GM19372 (cell line): ENCODE data around the gene MREG.
"Not testable (repeated sequence)": the region's sequence is repeated elsewhere in the genome, so short reads cannot be mapped to it uniquely, and the experiment has no call there.

Experiments
- ATAC-seq: cut with Tn5 transposase; IDR thresholded peaks from one replicate; pipeline ENCODE4 v1.9.1; 2021; ENCODE audit warnings: mild to moderate bottlenecking, low read depth, moderate library complexity; ENCODE audit not compliant: unreplicated experiment

MREG gene

DNA sequence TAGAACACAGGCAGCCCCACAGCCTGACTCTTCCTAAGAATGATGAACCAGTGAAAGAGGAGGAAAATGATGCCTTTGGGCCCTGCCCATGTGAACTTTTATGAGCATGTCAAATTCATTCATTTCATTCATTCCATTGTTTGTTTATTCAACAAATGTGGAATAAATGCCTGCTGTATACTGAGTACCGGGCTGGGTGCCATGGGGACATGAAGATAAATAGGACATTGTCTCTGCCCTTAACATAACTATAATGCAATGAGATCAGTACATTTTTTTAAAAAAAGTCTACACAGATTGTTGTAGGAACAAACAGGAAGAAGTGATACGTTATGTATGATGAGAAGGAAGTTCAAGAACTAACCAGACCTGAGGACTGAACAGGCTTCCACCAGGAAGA, 14.7 kb downstream of the MREG start:
- ATAC-seq: no peak

DNA sequence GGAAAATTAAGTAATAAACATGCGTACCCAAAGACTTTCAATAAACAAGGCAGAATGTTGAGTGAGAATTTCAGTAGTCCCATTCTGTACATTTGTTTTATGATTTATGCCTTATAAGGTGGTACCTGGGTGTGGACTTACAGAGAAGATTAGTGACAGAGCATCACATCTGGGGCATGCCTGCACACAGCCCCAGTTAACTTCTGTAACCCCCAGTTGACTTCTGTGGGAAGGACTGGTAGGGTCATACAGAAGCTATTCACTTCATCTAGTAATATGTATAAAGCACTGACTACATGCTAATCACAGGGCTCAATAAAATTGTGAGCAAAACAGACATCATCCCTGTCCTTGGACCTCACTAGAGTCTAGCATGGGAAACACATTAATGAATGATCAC, 16.1 kb downstream of the MREG start:
- no peak for ATAC-seq

DNA sequence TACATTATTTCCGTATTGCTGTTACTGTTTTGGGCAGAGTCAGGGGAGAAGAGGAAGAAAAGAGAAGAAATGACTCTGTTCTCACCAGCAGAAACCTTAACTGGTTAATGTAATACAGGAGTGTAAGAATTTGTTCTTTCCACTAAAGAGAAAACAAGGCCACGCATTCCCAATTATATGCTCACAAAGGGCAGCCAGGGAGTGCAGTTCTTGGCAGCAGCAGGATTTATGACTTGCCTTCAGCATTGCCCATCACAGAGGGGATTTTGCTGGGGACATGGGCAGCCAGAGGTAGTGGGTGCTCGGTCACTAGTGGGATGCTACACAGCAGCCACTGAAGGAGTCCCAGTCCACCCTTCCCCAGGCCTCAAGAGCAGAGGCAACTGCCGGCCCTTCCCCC, 18.4 kb downstream of the MREG start:
- ATAC-seq: no peak

DNA sequence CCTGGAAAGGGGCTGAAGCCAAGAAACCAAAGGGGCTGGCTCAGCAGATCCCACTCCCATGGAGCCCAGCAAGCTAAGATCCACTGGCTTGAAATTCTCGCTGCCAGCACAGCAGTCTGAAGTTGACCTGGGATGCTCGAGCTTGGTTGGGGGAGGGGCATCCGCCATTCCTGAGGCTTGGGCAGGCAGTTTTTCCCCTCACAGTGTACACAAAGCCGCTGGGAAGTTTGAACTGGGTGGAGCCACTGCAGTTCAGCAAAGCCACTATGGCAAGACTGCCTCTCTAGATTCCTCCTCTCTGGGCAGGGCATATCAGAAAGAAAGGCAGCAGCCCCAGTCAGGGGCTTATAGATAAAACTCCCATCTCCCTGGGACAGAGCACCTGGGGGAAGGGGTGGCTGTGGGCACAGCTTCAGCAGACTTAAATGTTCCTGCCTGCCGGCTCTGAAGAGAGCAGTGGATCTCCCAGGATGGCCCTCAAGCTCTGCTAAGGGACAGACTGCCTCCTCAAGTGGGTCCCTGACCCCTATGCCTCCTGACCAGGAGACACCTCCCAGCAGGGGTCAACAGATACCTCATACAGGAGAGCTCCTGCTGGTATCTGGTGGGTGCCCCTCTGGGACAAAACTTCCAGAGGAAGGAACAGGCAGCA, 24.7 kb downstream of the MREG start:
- ATAC-seq: not testable (repeated sequence)

DNA sequence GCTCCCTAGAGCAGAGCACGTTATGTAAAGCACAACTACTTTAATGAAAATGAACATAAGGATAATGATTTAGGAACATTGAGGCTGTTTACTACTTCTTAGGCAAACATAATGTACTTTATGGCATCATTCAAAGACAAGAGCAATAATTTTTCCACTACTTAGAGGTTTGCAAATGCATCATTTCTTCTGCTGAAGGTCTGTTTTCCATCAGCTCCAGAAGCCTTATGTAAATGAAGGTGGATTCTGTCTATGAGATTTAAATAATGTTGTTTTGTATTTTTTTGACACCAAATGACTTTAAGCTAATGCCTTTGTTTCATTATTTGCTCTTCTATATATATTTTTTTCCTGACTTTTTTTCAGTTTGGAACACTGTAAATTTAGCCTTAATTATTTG, 28.1 kb downstream of the MREG start:
- no peak for ATAC-seq

DNA sequence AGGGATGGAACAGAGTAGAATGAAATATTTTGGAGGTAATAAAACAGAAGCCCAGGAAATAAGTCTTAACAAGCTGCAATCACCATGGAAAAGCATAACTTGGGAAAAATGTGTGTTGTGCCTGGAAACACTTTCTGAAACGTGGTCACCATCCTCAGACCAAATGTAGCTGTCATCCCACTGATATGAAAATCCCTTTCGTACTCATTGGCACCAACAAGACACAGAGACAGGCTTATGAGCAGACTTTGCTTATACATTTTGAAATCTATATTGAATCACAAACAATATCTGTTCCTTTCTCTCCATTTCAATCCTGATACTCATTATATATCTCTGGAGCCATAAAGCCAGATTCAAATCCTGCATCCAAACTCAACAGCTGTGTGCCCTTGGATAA, 28.7 kb downstream of the MREG start:
- no peak for ATAC-seq

DNA sequence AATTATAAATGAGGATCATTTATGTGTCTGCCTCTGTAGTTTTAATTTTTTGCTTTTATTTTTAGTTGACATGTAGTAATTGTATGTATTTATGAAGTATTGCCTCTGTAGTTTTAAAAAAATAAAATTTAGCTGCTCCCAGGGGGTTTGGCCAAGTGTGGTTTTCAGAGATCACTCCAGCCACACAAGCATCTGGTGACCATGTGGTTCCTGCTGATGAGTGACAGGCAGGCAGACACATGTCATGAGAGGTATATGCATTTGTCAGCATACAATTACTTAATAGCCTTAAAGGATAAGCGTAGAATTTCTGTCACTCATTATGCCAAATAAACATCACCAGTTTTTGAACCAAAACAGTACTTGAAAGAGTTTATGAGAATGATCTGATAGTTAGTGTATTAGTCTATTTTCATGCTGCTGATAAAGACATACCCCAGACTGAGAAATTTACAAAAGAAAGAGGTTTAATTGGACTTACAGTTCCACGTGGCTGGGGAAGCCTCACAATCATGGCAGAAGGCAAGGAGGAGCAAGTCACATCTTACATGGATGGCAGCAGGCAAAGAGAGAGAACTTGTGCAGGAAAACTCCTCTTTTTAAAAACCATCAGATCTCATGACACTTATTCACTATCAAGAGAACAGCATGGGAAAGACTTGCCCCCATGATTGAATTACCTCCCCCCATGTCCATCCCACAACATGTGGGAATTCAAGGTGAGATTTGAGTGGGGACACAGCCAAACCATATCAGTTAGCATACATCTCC, 29.6 kb downstream of the MREG start:
- peak; percentile 72 for ATAC-seq

DNA sequence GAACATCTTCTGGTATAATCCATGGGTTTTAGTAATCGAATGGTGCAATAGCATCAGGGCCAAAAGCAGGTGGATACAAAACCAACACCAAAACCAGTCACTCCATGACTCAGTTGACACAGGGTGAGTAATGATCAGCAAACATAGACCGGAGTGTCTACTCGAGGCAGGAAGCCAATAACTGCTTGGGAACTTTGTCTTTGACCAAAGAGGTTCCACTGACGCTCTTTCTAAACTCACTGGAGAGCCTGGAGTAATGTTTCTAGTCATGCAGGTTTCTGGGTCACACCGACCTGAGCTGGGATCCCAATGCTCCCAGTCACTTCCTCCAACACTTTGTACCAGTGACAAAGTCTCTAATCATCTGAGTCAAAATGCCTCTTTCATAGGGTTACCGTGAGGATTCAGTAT, 30.9 kb downstream of the MREG start:
- peak; percentile 57 for ATAC-seq

DNA sequence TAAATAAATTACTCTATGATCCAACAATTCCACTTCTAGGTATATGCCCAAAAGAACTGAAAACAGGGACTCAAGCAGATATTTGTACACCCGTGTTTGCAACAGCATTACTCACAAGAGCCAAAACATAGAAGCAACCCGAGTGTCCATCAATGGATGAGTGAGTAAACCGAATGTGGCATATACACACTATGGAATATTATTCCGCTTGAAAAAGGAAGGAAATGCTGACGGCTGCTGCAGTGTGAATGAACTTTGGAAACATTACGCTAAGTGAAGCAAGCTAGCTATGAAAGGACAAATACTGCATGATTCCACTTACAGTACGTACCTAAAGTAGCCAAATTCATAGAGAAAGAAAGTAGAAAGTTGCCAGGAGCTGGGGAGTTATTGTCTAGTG, 32.2 kb downstream of the MREG start:
- no peak for ATAC-seq

DNA sequence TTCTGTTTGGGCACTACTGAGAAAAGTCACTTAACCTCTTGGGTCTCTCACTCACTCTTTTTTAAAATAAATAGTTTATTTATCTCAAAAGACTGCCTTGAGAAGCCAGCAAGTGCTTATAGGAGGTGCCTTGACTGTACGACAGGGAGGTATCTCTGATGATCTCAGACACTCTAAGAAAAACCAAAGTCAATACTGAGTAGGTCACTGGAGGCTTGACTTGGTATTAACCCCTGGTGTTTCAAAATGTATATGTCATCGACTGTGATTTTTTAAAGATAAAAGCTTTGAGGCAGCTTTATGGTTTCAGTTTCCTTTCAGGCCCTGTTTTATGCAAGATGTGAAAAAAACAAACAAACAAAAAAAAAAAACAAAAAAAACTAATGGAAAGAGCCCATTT, 33.7 kb downstream of the MREG start:
- peak; percentile 41 for ATAC-seq

DNA sequence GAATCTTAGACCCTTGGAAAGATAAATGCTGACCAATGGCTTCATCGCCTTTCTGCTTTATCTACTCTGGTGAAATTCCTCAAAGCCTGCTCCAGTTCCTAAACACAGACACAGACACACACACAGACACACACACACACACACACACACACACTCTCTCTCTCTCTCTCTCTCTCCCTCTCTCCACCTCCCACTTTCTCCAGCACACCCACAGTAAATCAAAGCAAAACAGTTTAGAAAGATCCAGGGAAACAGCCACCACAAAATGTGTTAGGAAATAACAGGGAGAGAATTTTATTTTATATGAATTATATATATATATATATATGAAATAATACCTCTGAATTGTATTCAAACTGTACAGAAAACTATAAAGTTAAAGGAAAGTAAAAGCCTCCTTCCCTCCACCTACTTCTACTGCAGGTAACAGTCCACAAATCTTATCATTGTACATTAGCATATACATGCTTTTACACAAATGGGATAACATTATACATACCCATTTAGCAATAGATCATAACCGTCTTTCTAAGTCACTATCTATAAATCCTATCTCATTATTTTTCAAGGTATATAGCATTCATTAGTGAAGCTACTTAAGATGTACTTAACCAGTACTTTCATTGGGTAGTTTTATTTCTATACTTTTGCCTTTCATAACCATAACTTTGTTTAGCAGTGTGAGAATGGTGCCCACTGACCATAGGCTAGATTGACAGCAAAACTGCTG, 38.5 kb downstream of the MREG start:
- ATAC-seq: no peak

DNA sequence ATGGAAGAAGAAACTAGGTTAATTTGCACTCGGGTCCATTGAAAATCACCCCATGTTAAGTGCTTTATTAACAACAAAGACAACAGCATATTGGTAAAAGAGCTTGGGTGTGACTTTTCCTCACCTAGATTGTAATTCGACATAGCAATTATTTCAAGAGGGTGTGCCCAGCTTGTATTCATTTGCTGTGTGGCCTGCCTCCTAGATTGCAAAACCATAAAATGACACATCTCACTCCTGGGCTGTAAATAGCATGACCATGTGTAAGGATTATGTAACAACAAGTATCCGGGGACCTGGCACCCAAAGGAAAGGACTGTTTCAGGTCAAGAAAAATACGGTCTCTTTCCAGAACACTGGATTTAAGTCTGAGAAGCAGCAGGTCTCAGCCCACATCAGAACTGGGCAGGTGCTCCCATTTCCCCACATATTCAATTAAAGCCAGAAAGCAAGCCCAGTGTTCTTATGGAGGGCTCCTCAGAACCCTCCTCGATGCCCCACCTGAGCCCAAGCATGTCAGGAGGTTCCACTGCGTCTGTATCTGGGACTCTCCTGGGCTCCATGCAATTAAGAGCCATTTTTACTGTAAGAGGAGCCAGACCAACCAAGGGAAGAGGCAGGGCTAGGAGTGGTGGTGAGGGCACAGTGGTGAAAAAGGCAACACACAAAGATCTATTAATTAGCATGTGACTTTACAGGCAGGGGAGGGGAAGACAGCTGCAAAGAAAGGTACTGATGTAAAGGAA, 39.2 kb downstream of the MREG start:
- ATAC-seq: no peak

DNA sequence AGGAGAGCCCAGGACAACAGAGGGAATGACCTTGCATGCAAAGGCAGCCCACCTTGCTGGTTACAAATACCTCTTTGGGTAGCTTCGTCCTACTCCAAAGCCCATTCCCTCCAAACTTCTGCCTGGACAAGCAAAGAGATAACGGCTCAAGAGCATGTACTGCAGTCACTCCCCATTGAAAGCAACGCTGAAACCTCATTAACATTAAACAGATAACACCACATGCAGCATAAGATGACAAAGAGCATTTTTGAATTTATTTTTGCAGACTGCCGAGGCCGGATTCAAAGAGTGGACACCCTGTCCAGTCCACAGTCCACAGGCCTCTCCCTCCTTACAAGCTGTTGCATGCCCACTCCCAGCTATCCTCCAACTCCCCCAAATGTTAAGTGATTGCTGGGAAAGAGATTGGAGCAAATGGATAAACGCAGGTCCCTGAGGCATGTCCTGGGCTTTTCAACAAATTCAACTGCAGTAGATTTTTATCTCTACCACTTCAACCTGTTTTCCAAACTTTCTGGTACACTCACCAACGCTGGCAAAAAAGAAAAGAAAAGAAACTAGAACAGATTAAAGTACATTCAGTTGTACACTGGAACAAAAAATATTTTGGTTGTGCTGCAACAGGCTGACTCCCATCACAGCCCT, 40.1 kb downstream of the MREG start:
- no peak for ATAC-seq

DNA sequence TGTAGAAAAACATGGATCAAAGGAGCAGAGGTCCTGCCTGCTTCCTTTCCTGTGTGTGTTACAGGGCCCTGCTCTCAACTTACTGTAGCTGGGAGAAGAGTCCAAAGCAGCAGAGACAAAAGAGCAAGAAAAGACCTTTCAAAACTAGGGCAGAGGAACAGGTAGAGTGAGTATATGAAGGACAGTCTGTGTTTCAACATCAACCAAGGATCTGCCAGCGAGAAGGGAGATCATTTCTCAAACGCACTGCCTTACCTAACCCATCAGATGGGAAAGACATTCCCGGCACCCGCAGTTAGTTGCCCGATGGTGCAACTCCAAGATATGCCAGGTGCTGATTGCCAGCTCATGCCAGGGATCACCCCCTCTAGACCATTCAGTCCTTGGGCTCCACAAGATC, 41.7 kb downstream of the MREG start:
- no peak for ATAC-seq

DNA sequence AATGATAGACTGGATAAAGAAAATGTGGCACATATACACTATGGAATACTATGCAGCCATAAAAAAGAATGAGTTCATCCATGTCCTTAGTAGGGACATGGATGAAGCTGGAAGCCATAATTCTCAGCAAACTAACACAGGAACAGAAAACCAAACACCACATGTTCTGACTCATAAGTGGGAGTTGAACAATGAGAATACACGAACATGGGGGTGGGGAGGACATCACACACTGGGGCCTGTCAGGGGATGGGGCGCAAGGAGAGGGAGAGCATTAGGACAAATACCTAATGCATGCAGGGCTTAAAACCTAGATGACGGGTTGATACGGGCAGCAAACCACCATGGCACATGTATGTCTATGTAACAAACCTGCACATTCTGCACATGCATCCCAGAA, 42.5 kb downstream of the MREG start:
- not testable (repeated sequence) for ATAC-seq

DNA sequence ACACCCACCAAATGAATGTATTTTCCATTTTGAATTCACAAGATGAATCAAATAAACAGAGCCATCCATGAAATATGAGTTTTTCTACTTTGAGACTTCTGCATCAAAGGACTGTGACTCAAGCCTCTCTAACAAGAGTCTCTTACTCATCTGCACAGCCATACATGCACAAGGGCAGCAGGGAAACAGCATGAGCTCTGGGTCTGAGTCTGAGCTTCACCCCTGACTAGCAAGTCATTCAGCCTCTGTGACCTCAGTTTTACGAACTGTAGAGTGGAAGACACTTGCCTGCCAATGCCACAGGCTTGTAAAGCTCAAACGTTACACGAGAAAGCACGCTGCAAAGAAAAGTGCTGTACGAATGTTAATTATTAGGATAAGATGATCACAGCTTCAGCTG, 42.9 kb downstream of the MREG start:
- ATAC-seq: no peak

DNA sequence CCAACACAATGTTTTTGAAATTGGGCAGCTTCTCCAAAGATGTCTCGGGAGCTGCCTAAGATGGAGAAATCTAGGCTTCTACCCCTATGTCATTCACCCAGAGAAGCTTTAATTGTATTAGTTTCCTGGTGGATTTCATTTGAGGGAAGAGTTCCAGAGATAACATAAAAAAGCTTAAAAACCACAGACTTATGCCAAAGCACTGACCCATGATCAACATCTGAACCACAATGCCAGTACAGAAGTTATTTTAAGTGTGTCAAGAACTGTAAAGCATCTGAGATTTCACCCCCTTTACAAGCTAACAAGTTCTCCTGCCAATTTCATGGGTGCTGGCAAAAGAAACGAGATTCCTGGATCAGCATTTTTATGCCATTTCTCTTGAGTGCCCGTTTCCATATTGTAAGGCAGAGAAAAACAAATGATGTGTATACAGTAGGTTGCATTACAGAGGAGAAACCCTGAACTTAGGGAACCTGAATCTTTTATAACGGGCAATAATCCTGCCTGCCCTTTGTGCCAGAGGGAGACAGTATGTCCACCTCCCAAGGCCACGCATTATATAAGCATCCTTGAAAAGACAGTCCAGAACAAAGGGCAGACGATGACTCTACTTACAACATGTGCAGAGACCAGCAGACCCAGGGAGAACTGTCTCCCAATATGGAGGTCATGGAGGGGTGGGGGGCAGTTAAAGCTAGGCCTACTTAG, 44.1 kb downstream of the MREG start:
- no peak for ATAC-seq

DNA sequence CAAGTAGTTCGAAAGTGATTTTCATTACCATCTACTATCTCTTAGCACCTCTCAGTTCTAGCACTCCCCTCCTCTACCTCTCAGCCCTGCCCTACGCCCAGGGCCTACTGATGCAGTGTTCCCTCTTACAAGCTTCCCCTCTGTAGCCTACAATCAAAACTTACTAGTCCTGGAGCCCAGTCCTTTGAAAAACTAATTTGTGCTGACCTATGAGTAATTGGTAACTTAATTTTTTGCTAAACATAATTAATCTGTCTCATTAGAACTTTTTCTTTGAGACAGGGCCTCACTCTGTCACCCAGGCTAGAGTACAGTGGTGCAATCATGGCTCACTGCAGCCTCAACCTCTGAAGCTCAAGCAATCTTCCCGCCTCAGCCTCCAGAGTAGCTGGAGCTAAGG, 44.9 kb downstream of the MREG start:
- no peak for ATAC-seq

DNA sequence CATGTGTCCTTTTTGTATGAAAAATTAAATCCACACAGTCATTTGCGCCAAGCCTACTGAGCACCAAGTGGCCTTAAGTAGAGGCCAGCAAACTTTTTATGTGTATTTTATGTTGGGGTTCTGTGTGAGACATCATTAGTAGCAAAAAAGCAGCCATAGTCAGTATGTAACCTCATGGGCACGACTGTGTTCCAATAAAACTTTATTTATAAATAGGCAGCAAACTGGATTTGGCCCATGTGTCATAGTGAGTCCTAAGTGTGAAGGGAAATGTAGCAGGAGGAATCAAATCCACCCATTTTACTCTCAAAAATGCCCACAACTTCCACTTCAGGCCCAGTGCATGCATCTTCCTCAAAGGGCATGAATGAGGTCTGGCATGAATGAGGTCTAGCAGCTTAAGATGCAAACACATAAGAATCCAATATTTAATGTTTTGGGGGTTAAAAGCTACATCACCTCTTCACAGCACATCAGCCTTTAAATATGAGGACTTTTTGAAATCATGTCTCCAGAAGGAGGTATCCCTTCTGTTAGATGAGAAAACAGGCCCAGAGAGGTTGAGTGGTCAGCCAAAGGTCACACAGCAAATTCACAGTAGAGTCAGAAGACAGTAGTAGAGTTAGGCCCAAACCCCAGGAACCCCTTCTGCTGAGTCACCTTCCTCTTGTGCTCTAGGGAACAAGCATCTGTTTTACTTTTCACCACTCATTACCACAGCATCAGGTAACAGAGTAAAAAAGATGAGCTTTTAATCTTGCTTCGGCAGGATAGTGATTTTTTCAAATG, 45.6 kb downstream of the MREG start:
- ATAC-seq: no peak
